Measurements from ENCODE around the gene MKLN1.

Gene MKLN1

GRCh38 chr7:131493581-131493980 is 165.9 kb downstream of the MKLN1 start:
- H3K4me3 ChIP-seq (ENCODE audit: insufficient read depth, low read depth, low read length), result no peak overlapping the region
- peaks cover 4% of the 10 kb centered on the region for H3K4me1 ChIP-seq (ENCODE audit: control insufficient read depth, insufficient read depth, low read length)
- H3K36me3 ChIP-seq (ENCODE audit: control insufficient read depth, insufficient read depth, low read length), result no peaks in the 10 kb centered on the region
- H3K27me3 ChIP-seq (ENCODE audit: control insufficient read depth, insufficient read depth, low read length, poor library complexity, severe bottlenecking), result no peaks in the 10 kb centered on the region
- no peak overlapping the region for H3K27ac ChIP-seq (ENCODE audit: insufficient read depth, low read depth, low read length, poor library complexity, severe bottlenecking)
- H3K9me3 ChIP-seq (ENCODE audit: control insufficient read depth, low read length), result no peaks in the 10 kb centered on the region

GRCh38 chr7:131494182-131494581 is 166.5 kb downstream of the MKLN1 start:
- Histone ChIP-seq H3K36me3 (ENCODE audit: control insufficient read depth, insufficient read depth, low read length) (no peaks in the 10 kb centered on the region), H3K9me3 (ENCODE audit: control insufficient read depth, low read length) (no peaks in the 10 kb centered on the region)
- 100% methylated on average over 2 of the region's 2 CpGs; no CpG with 5 or more reads in 1 of the 2 experiments for WGBS, 2 experiments

GRCh38 chr7:131495669-131496498 is 168.2 kb downstream of the MKLN1 start:
- Histone ChIP-seq H3K27ac (ENCODE audit: insufficient read depth, low read depth, low read length, poor library complexity, severe bottlenecking) (no peak overlapping the region), H3K27me3 (ENCODE audit: control insufficient read depth, insufficient read depth, low read length, poor library complexity, severe bottlenecking) (no peaks in the 10 kb centered on the region), H3K4me3 (ENCODE audit: insufficient read depth, low read depth, low read length) (no peak overlapping the region), H3K4me1 (ENCODE audit: control insufficient read depth, insufficient read depth, low read length) (peaks cover 4% of the 10 kb centered on the region), H3K36me3 (ENCODE audit: control insufficient read depth, insufficient read depth, low read length) (no peaks in the 10 kb centered on the region), H3K9me3 (ENCODE audit: control insufficient read depth, low read length) (no peaks in the 10 kb centered on the region)
- 94 to 99% methylated on average over 7 of the region's 7 CpGs for WGBS, 2 experiments

More at GRCh38 chr7:131494182-131494581, 166.5 kb downstream of the MKLN1 start:
- Histone ChIP-seq H3K4me1 (ENCODE audit: control insufficient read depth, insufficient read depth, low read length) (peaks cover 4% of the 10 kb centered on the region), H3K27ac (ENCODE audit: insufficient read depth, low read depth, low read length, poor library complexity, severe bottlenecking) (no peak overlapping the region), H3K27me3 (ENCODE audit: control insufficient read depth, insufficient read depth, low read length, poor library complexity, severe bottlenecking) (no peaks in the 10 kb centered on the region), H3K4me3 (ENCODE audit: insufficient read depth, low read depth, low read length) (no peak overlapping the region)

GRCh38 chr7:131497454-131497853 is 169.8 kb downstream of the MKLN1 start:
- WGBS, 2 experiments, result 88 to 89% methylated on average over 6 to 7 of the region's 7 CpGs
- Histone ChIP-seq H3K9me3 (ENCODE audit: control insufficient read depth, low read length) (no peaks in the 10 kb centered on the region), H3K36me3 (ENCODE audit: control insufficient read depth, insufficient read depth, low read length) (no peaks in the 10 kb centered on the region), H3K27ac (ENCODE audit: insufficient read depth, low read depth, low read length, poor library complexity, severe bottlenecking) (no peak overlapping the region), H3K4me3 (ENCODE audit: insufficient read depth, low read depth, low read length) (no peak overlapping the region), H3K4me1 (ENCODE audit: control insufficient read depth, insufficient read depth, low read length) (peaks cover 11% of the 10 kb centered on the region), H3K27me3 (ENCODE audit: control insufficient read depth, insufficient read depth, low read length, poor library complexity, severe bottlenecking) (no peaks in the 10 kb centered on the region)

GRCh38 chr7:131498237-131498885 is 170.7 kb downstream of the MKLN1 start:
- H3K4me3 ChIP-seq (ENCODE audit: insufficient read depth, low read depth, low read length), result no peak overlapping the region
- no peak overlapping the region for H3K27ac ChIP-seq (ENCODE audit: insufficient read depth, low read depth, low read length, poor library complexity, severe bottlenecking)
- peaks cover 9% of the 10 kb centered on the region for H3K4me1 ChIP-seq (ENCODE audit: control insufficient read depth, insufficient read depth, low read length)
- no peaks in the 10 kb centered on the region for H3K36me3 ChIP-seq (ENCODE audit: control insufficient read depth, insufficient read depth, low read length)
- WGBS, 2 experiments, result 79 to 80% methylated on average over 4 of the region's 4 CpGs
- H3K9me3 ChIP-seq (ENCODE audit: control insufficient read depth, low read length), result no peaks in the 10 kb centered on the region
- no peaks in the 10 kb centered on the region for H3K27me3 ChIP-seq (ENCODE audit: control insufficient read depth, insufficient read depth, low read length, poor library complexity, severe bottlenecking)

- Histone ChIP-seq H3K27ac (ENCODE audit: insufficient read depth, low read depth, low read length, poor library complexity, severe bottlenecking) (no peak overlapping the region), H3K4me1 (ENCODE audit: control insufficient read depth, insufficient read depth, low read length) (peaks cover 9% of the 10 kb centered on the region), H3K27me3 (ENCODE audit: control insufficient read depth, insufficient read depth, low read length, poor library complexity, severe bottlenecking) (no peaks in the 10 kb centered on the region), H3K36me3 (ENCODE audit: control insufficient read depth, insufficient read depth, low read length) (peaks cover 13% of the 10 kb centered on the region), H3K9me3 (ENCODE audit: control insufficient read depth, low read length) (no peaks in the 10 kb centered on the region), H3K4me3 (ENCODE audit: insufficient read depth, low read depth, low read length) (no peak overlapping the region)
- WGBS, 2 experiments, result 93 to 97% methylated on average over 6 of the region's 6 CpGs
These were observed 172.1 kb downstream of the MKLN1 start for GRCh38 chr7:131499801-131500200.

GRCh38 chr7:131500357-131500756 is 172.7 kb downstream of the MKLN1 start:
- Histone ChIP-seq H3K4me1 (ENCODE audit: control insufficient read depth, insufficient read depth, low read length) (peaks cover 9% of the 10 kb centered on the region), H3K27me3 (ENCODE audit: control insufficient read depth, insufficient read depth, low read length, poor library complexity, severe bottlenecking) (no peaks in the 10 kb centered on the region), H3K27ac (ENCODE audit: insufficient read depth, low read depth, low read length, poor library complexity, severe bottlenecking) (no peak overlapping the region), H3K9me3 (ENCODE audit: control insufficient read depth, low read length) (no peaks in the 10 kb centered on the region), H3K36me3 (ENCODE audit: control insufficient read depth, insufficient read depth, low read length) (peaks cover 16% of the 10 kb centered on the region), H3K4me3 (ENCODE audit: insufficient read depth, low read depth, low read length) (no peak overlapping the region)
- 90 to 97% methylated on average over 1 of the region's 1 CpG for WGBS, 2 experiments

GRCh38 chr7:131501422-131501821 is 173.7 kb downstream of the MKLN1 start:
- H3K27ac ChIP-seq (ENCODE audit: insufficient read depth, low read depth, low read length, poor library complexity, severe bottlenecking), result no peak overlapping the region
- H3K4me3 ChIP-seq (ENCODE audit: insufficient read depth, low read depth, low read length), result no peak overlapping the region
- no peaks in the 10 kb centered on the region for H3K27me3 ChIP-seq (ENCODE audit: control insufficient read depth, insufficient read depth, low read length, poor library complexity, severe bottlenecking)
- H3K9me3 ChIP-seq (ENCODE audit: control insufficient read depth, low read length), result no peaks in the 10 kb centered on the region
- H3K36me3 ChIP-seq (ENCODE audit: control insufficient read depth, insufficient read depth, low read length), result peaks cover 24% of the 10 kb centered on the region
- H3K4me1 ChIP-seq (ENCODE audit: control insufficient read depth, insufficient read depth, low read length), result peaks cover 9% of the 10 kb centered on the region
- WGBS, 2 experiments, result 95 to 98% methylated on average over 3 of the region's 3 CpGs

GRCh38 chr7:131501930-131502685 is 174.4 kb downstream of the MKLN1 start:
- Histone ChIP-seq H3K27me3 (ENCODE audit: control insufficient read depth, insufficient read depth, low read length, poor library complexity, severe bottlenecking) (no peaks in the 10 kb centered on the region), H3K36me3 (ENCODE audit: control insufficient read depth, insufficient read depth, low read length) (peaks cover 27% of the 10 kb centered on the region), H3K9me3 (ENCODE audit: control insufficient read depth, low read length) (no peaks in the 10 kb centered on the region), H3K4me1 (ENCODE audit: control insufficient read depth, insufficient read depth, low read length) (peaks cover 9% of the 10 kb centered on the region), H3K27ac (ENCODE audit: insufficient read depth, low read depth, low read length, poor library complexity, severe bottlenecking) (peak overlapping the region; percentile 47), H3K4me3 (ENCODE audit: insufficient read depth, low read depth, low read length) (no peak overlapping the region)
- 92 to 93% methylated on average over 14 of the region's 14 CpGs for WGBS, 2 experiments

Data from ectodermal cell (in vitro differentiated cells).